ENCODE measurements around the gene CNTRL.
"Not testable (repeated sequence)": the region's sequence is repeated elsewhere in the genome, so short reads cannot be mapped to it uniquely, and the experiment has no call there.

Gene CNTRL

GRCh38 chr9:121069396-121069795 is 5.4 kb upstream of the CNTRL start:
- DNase-seq (ENCODE audit: low read depth in 2 of 2) = no peak

GRCh38 chr9:121071370-121071755 is 3.4 kb upstream of the CNTRL start:
- no peak for DNase-seq (ENCODE audit: low read depth in 2 of 2)

- no peak for DNase-seq (ENCODE audit: low read depth in 2 of 2)
These were observed 2.9 kb upstream of the CNTRL start for GRCh38 chr9:121071756-121072421.

- DNase-seq (ENCODE audit: low read depth in 2 of 2) = no peak
These were observed 1.7 kb upstream of the CNTRL start for GRCh38 chr9:121073038-121073437.

- DNase-seq (ENCODE audit: low read depth in 2 of 2) = no peak
These were observed 689 bp downstream of the CNTRL start for GRCh38 chr9:121075251-121076036.

- no peak for DNase-seq (ENCODE audit: low read depth in 2 of 2)
These were observed 7.3 kb downstream of the CNTRL start for GRCh38 chr9:121082075-121082474.

- no peak for DNase-seq (ENCODE audit: low read depth in 2 of 2)
These were observed 10.9 kb downstream of the CNTRL start for GRCh38 chr9:121085661-121086060.

- no peak for DNase-seq (ENCODE audit: low read depth in 2 of 2)
These were observed 13.8 kb downstream of the CNTRL start for GRCh38 chr9:121088576-121088975.

GRCh38 chr9:121090743-121091142 is 16.0 kb downstream of the CNTRL start:
- DNase-seq (ENCODE audit: low read depth in 2 of 2) = not testable (repeated sequence)

- no peak for DNase-seq (ENCODE audit: low read depth in 2 of 2)
These were observed 20.3 kb downstream of the CNTRL start for GRCh38 chr9:121095057-121095456.

GRCh38 chr9:121098567-121099198 is 23.9 kb downstream of the CNTRL start:
- DNase-seq (ENCODE audit: low read depth in 2 of 2) = no peak

- not testable (repeated sequence) for DNase-seq (ENCODE audit: low read depth in 2 of 2)
These were observed 29.3 kb downstream of the CNTRL start for GRCh38 chr9:121104054-121104453.

- no peak for DNase-seq (ENCODE audit: low read depth in 2 of 2)
These were observed 30.8 kb downstream of the CNTRL start for GRCh38 chr9:121105531-121105930.

GRCh38 chr9:121107029-121107428 is 32.3 kb downstream of the CNTRL start:
- DNase-seq (ENCODE audit: low read depth in 2 of 2) = no peak

GRCh38 chr9:121107881-121108280 is 33.1 kb downstream of the CNTRL start:
- DNase-seq (ENCODE audit: low read depth in 2 of 2) = no peak

GRCh38 chr9:121115466-121115865 is 40.7 kb downstream of the CNTRL start:
- DNase-seq (ENCODE audit: low read depth in 2 of 2) = no peak

GRCh38 chr9:121118266-121118665 is 43.5 kb downstream of the CNTRL start:
- DNase-seq (ENCODE audit: low read depth in 2 of 2) = no peak

GRCh38 chr9:121120386-121120785 is 45.6 kb downstream of the CNTRL start:
- no peak for DNase-seq (ENCODE audit: low read depth in 2 of 2)

- peak; percentile 88 to 93 for DNase-seq (ENCODE audit: low read depth in 2 of 2)
These were observed 46.9 kb downstream of the CNTRL start for GRCh38 chr9:121121582-121122087.

GRCh38 chr9:121122246-121123032 is 47.7 kb downstream of the CNTRL start:
- no peak for DNase-seq (ENCODE audit: low read depth in 2 of 2)

- no peak for DNase-seq (ENCODE audit: low read depth in 2 of 2)
These were observed 49.2 kb downstream of the CNTRL start for GRCh38 chr9:121123816-121124535.

Measured in stimulated activated CD8-positive, alpha-beta memory T cell treated with anti-CD3 and anti-CD28 coated beads, Interleukin-15, amount 100 ng/mL, for 4 hours (primary cell).